PC-9 (cell line): ENCODE measurements around the gene DDX23. TPM values are rescaled to one million over a fixed set of nuclear protein-coding genes. Genes with fewer than 3 reads are reported as not detected.

ENCODE experiments used
- BruUV-seq: library from RNA; stranded (reverse); fragments of 400-500 nt; replicated peaks from 2 replicates; lab custom pipeline; 2021; lab: Mats Ljungman, UMichigan
- CTCF ChIA-PET: fragments of 300-600 bp; sonication (Branson Sonifier 250); formaldehyde crosslinking; loops from one replicate; lab custom pipeline; 2022; ENCODE audit warnings: antibody characterized with exemption; lab: Charles Lee
- POLR2A ChIA-PET: fragments of 300-600 bp; sonication (Branson Sonifier 250); formaldehyde crosslinking; loops from one replicate; lab custom pipeline; 2022; ENCODE audit warnings: antibody characterized with exemption; ENCODE audit not compliant: unreplicated experiment; lab: Charles Lee
- DNase-seq, 2 experiments: peaks; one replicate each; pipeline versions ENCODE4 v3.0.0 to v3.0.0-alpha.2; 2015 to 2022; ENCODE audit warnings: mixed read lengths in 1 of 2
- H2AFZ ChIP-seq: fragments of 200-600 bp; sonication (generic); 2 replicates; pipeline ENCODE4 v1.8.1; 2017; ENCODE audit warnings: antibody characterized with exemption
- H3F3A ChIP-seq: fragments of 200-600 bp; sonication (generic); 2 replicates; pipeline ENCODE4 v1.8.1; 2017; ENCODE audit warnings: antibody characterized with exemption, mild to moderate bottlenecking, low read depth; ENCODE audit not compliant: insufficient read depth
- H3K27ac ChIP-seq: fragments of 200-600 bp; sonication (generic); 2 replicates; pipeline ENCODE4 v1.6.1; 2016; ENCODE audit warnings: mixed run types
- H3K27me3 ChIP-seq: fragments of 200-600 bp; sonication (generic); 2 replicates; pipeline ENCODE4 v1.6.1; 2016; ENCODE audit warnings: low read depth, mixed run types; ENCODE audit not compliant: insufficient read depth
- H3K36me3 ChIP-seq: fragments of 200-600 bp; sonication (generic); 2 replicates; pipeline ENCODE4 v1.6.1; 2016; ENCODE audit warnings: low read depth, mixed run types
- H3K4me1 ChIP-seq: fragments of 200-600 bp; sonication (generic); replicated peaks from 2 replicates; pipeline ENCODE4 v1.6.1; 2016; ENCODE audit warnings: mixed run types; ENCODE audit not compliant: insufficient read depth
- H3K4me2 ChIP-seq: fragments of 200-600 bp; sonication (generic); 2 replicates; pipeline ENCODE4 v1.6.1; 2017; ENCODE audit warnings: mixed run types
- H3K4me3 ChIP-seq: fragments of 200-600 bp; sonication (generic); 2 replicates; pipeline ENCODE4 v1.6.1; 2016; ENCODE audit warnings: mixed run types
- H3K79me2 ChIP-seq: fragments of 200-600 bp; sonication (generic); 2 replicates; pipeline ENCODE4 v1.6.1; 2017; ENCODE audit warnings: low read depth, mixed run types
- H3K9me2 ChIP-seq: fragments of 200-600 bp; sonication (generic); 2 replicates; pipeline ENCODE4 v1.8.1; 2017; ENCODE audit warnings: mild to moderate bottlenecking; ENCODE audit not compliant: insufficient read depth
- H3K9me3 ChIP-seq: fragments of 200-600 bp; sonication (generic); 2 replicates; pipeline ENCODE4 v1.8.1; 2016; ENCODE audit warnings: low read depth; ENCODE audit not compliant: insufficient read depth
- H4K20me1 ChIP-seq: fragments of 200-600 bp; sonication (generic); 2 replicates; pipeline ENCODE4 v1.8.1; 2017; ENCODE audit not compliant: insufficient read depth
- EZH2 ChIP-seq: fragments of 200-600 bp; sonication (generic); IDR thresholded peaks from 2 replicates; pipeline ENCODE4 v1.8.0; 2017; ENCODE audit warnings: antibody characterized with exemption, low read depth
- intact Hi-C: fragments of 100-400 bp; cut with micrococcal nuclease; formaldehyde crosslinking; loops from one replicate; pipeline ENCODE4 v1.10.0; 2022; ENCODE audit not compliant: unreplicated experiment
- total RNA-seq: library from RNA; stranded (reverse); gene quantifications from 2 replicates; pipeline ENCODE4 v1.2.3, GENCODE V29; 2021
- TF ChIP-seq, protein P1 (sequence below): fragments of 200-600 bp; sonication (generic); conservative IDR thresholded peaks from 2 replicates; pipeline ENCODE4 v1.6.1; 2017; ENCODE audit warnings: mixed run types, antibody characterized with exemption, mild to moderate bottlenecking, moderate library complexity

DDX23 gene
- total RNA-seq, 1 experiment from 2014 or later: 91.4 TPM

DNA sequence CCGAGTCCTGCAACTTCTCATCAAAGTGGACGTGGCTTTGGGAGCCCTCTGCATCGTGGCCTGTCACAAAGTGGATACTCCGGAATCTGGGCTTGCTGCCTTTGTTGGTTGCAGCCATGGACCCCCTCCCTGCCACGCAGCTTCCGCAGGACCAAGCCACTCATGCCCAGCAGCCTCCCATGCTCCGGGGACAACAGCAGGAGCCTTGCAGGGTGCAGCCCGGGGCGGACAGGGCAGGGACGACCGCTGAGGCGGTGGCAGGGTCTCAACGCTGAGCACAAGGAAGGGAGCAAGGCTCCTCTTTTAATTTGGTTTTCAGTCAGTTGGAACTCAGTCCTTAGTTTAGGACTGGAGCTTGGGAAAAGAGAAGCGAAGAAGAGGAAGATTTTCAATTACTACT is 51.0 kb downstream of the DDX23 start:
- Histone ChIP-seq H3F3A (peaks cover 13% of the 10 kb centered on the region; the same call in 1 of the 2 replicates), H3K79me2 (no peaks in the 10 kb centered on the region), H3K9me2 (no peaks in the 10 kb centered on the region), H3K27ac (no peak overlapping the region), H3K4me1 (no peaks in the 10 kb centered on the region), H3K27me3 (no peaks in the 10 kb centered on the region), H4K20me1 (no peaks in the 10 kb centered on the region), H3K4me2 (no peak overlapping the region), H3K36me3 (no peaks in the 10 kb centered on the region), H2AFZ (no peak overlapping the region), H3K9me3 (no peaks in the 10 kb centered on the region), H3K4me3 (no peak overlapping the region)
- CTCF ChIA-PET: interaction anchor here (0.6 to 0.7 kb wide), 3 partner anchors 259 to 1105 kb away, joined by 3 to 6 read pairs (median 5); no protein-coding TSS in a partner anchor
- intact Hi-C loops: no loop called here
- TF ChIP-seq, protein P1, sequence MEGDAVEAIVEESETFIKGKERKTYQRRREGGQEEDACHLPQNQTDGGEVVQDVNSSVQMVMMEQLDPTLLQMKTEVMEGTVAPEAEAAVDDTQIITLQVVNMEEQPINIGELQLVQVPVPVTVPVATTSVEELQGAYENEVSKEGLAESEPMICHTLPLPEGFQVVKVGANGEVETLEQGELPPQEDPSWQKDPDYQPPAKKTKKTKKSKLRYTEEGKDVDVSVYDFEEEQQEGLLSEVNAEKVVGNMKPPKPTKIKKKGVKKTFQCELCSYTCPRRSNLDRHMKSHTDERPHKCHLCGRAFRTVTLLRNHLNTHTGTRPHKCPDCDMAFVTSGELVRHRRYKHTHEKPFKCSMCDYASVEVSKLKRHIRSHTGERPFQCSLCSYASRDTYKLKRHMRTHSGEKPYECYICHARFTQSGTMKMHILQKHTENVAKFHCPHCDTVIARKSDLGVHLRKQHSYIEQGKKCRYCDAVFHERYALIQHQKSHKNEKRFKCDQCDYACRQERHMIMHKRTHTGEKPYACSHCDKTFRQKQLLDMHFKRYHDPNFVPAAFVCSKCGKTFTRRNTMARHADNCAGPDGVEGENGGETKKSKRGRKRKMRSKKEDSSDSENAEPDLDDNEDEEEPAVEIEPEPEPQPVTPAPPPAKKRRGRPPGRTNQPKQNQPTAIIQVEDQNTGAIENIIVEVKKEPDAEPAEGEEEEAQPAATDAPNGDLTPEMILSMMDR: no peak
- TF ChIP-seq EZH2: no peak
- POLR2A ChIA-PET: no interaction called here
- no TSS peak for BruUV-seq
- no peak for DNase-seq

DNA sequence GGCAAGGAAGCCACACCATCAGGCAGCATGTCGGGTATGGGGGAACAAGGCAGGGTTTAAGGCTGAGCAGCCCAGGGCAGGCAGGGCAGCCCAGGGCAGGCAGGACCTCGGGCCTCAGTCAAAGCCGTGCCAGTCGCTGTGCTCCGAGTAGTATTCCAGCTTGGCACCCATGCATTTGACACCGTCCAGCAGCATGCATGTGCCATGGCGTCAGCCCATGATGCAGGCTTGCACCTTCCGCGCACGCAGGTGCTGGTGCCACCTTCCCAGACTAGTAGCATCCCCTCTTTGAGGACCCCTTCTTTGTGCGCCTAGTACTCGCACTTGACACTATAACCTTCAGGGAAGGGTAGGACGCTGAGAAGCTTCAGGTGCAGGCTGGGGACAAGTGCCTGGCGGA is 51.5 kb downstream of the DDX23 start:
- ChIA-PET POLR2A (no interaction called here), CTCF (no interaction called here)
- TF ChIP-seq, protein P1: no peak
- no peak for TF ChIP-seq EZH2
- H3K9me2 ChIP-seq: no peaks in the 10 kb centered on the region
- H2AFZ ChIP-seq: no peak overlapping the region
- H4K20me1 ChIP-seq: no peaks in the 10 kb centered on the region
- H3K4me1 ChIP-seq: peaks cover 3% of the 10 kb centered on the region
- BruUV-seq: no TSS peak
- intact Hi-C loops: no loop called here
- no peak for DNase-seq
- H3K27ac ChIP-seq: no peak overlapping the region
- H3K79me2 ChIP-seq: no peaks in the 10 kb centered on the region
- H3K27me3 ChIP-seq: no peaks in the 10 kb centered on the region
- no peaks in the 10 kb centered on the region for H3K9me3 ChIP-seq
- no peaks in the 10 kb centered on the region for H3K36me3 ChIP-seq
- peaks cover 13% of the 10 kb centered on the region; the same call in 1 of the 2 replicates for H3F3A ChIP-seq
- H3K4me2 ChIP-seq: no peak overlapping the region
- no peak overlapping the region for H3K4me3 ChIP-seq

DNA sequence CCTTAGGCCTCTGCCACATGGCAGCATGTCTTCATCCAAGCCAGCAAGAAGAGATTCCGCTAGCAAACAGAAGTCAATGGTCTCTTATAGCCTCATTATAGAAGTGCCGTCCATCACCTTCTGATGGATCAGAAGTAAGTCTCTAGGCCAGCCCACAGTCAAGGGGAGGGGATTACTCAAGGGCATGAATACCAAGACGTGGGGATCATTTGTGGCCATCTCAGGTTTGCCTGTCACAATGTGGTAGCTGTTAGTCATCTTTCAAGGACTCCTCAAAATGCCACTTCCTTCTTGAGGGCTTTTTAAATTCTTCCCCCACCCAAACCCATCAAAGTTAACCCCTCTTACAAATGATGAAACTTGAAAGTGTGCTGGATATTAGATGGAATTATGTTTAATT is 55.0 kb downstream of the DDX23 start:
- no peaks in the 10 kb centered on the region for H3K36me3 ChIP-seq
- H4K20me1 ChIP-seq: no peaks in the 10 kb centered on the region
- no peaks in the 10 kb centered on the region for H3K9me3 ChIP-seq
- no TSS peak for BruUV-seq
- intact Hi-C loops: loop anchor here (5.0 kb wide), 2 partner anchors 115 to 255 kb away; partner anchors contain the start of gene KANSL2
- peak in 1 of 2 experiments; percentile 65 for DNase-seq
- no peaks in the 10 kb centered on the region for H3K27me3 ChIP-seq
- TF ChIP-seq EZH2: no peak
- TF ChIP-seq, protein P1: no peak
- no peak overlapping the region for H3K4me2 ChIP-seq
- no peak overlapping the region for H3K27ac ChIP-seq
- no peak overlapping the region for H3K4me3 ChIP-seq
- POLR2A ChIA-PET: no interaction called here
- CTCF ChIA-PET: no interaction called here
- H2AFZ ChIP-seq: no peak overlapping the region
- H3F3A ChIP-seq: peaks cover 27% of the 10 kb centered on the region
- H3K79me2 ChIP-seq: no peaks in the 10 kb centered on the region
- H3K4me1 ChIP-seq: peaks cover 21% of the 10 kb centered on the region
- H3K9me2 ChIP-seq: no peaks in the 10 kb centered on the region
